K562 (cell line): Measurements from ENCODE around the gene POP7. TPM values are rescaled to one million over a fixed set of nuclear protein-coding genes. Genes with fewer than 3 reads are reported as not detected.

ENCODE experiments used
- ATAC-seq: fragments of 200-7000 bp; cut with Tn5 transposase; 3 replicates; pipeline ENCODE4 v1.9.1; 2020; ENCODE audit warnings: moderate library complexity
- BruUV-seq: library from RNA; stranded (reverse); fragments of 400-500 nt; replicated peaks from 2 replicates; lab custom pipeline; 2021; lab: Mats Ljungman, UMichigan
- CTCF ChIA-PET: fragments of 300-600 bp; formaldehyde crosslinking; extraction: SDS; loops from one replicate; lab custom pipeline; 2021; ENCODE audit warnings: low intra/inter-chr PET ratio; lab: Yijun Ruan, JAX
- POLR2A ChIA-PET: fragments of 300-600, 350-650 bp; sonication (Branson Sonifier 250); formaldehyde crosslinking; extraction: SDS; loops from one replicate; lab custom pipeline; 2021; ENCODE audit warnings: antibody characterized with exemption, inconsistent platforms; lab: Yijun Ruan, JAX
- DNase-seq, 4 experiments: peaks; one replicate each; pipeline versions ENCODE4 v3.0.0 to v3.0.0-alpha.2; 2011 to 2018; ENCODE audit warnings: low spot score in 3 of 4, mixed read lengths in 3 of 4; ENCODE audit errors: extremely low read depth in 1 of 4
- FAIRE-seq: peaks from 2 replicates; lab custom pipeline; 2011; peaks lifted over from hg19 to GRCh38; lab: Jason Lieb, UNC
- H2AFZ ChIP-seq: 2 replicates; pipeline ENCODE4 v1.6.0; 2011; ENCODE audit warnings: low read depth, low read length, control low read depth, inconsistent platforms
- H3K27ac ChIP-seq: fragments of 200-600 bp; 3 replicates; pipeline ENCODE4 v1.8.0; 2011; ENCODE audit warnings: low read depth, mild to moderate bottlenecking, control low read depth, inconsistent platforms, low read length, moderate library complexity, mixed read lengths; ENCODE audit errors: extremely low read depth
- H3K27me3 ChIP-seq, 2 experiments: fragments of 300-600 bp in 1 of 2; 2 replicates in 1 of 2; 3 replicates in 1 of 2; pipeline versions ENCODE4 v1.6.0 to v1.8.0; 2011; ENCODE audit warnings: inconsistent platforms in 2 of 2, low read length in 2 of 2, mild to moderate bottlenecking in 1 of 2, mixed read lengths in 1 of 2, moderate library complexity in 1 of 2; ENCODE audit not compliant: control insufficient read depth in 2 of 2, insufficient read depth in 2 of 2
- H3K36me3 ChIP-seq: fragments of 300-600 bp; 3 replicates; pipeline ENCODE4 v1.8.0; 2011; ENCODE audit warnings: mild to moderate bottlenecking, low read length, inconsistent platforms; ENCODE audit not compliant: control insufficient read depth, insufficient read depth
- H3K4me1 ChIP-seq, 2 experiments: fragments of 200-600 bp in 1 of 2; replicated peaks in 1 of 2; 2 replicates in 1 of 2; 3 replicates in 1 of 2; pipeline versions ENCODE4 v1.5.1 to v1.8.0; 2011; ENCODE audit warnings: inconsistent platforms in 2 of 2, low read length in 2 of 2, mild to moderate bottlenecking in 1 of 2, mixed read lengths in 1 of 2, moderate library complexity in 1 of 2; ENCODE audit not compliant: control insufficient read depth in 2 of 2, insufficient read depth in 2 of 2
- H3K4me2 ChIP-seq: 2 replicates; pipeline ENCODE4 v1.6.1; 2011; ENCODE audit warnings: low read length, control low read depth, inconsistent platforms, mixed read lengths; ENCODE audit not compliant: insufficient read depth
- H3K4me3 ChIP-seq: fragments of 200-600 bp; sonication (generic), shearing (Covaris generic); 2 replicates; pipeline ENCODE4 v1.5.1; 2016; ENCODE audit warnings: control low read depth, inconsistent platforms
- H3K79me2 ChIP-seq: fragments of 200-600 bp; 3 replicates; pipeline ENCODE4 v1.8.0; 2011; ENCODE audit warnings: low read length, inconsistent platforms; ENCODE audit not compliant: control insufficient read depth, insufficient read depth
- H3K9ac ChIP-seq, 2 experiments: 2 replicates each; pipeline versions ENCODE4 v1.6.0 to v1.6.1; 2011; ENCODE audit warnings: low read depth in 2 of 2, low read length in 2 of 2, control low read depth in 1 of 2, inconsistent platforms in 1 of 2, mild to moderate bottlenecking in 1 of 2, mixed read lengths in 1 of 2; ENCODE audit not compliant: insufficient read depth in 1 of 2
- H3K9me1 ChIP-seq: one replicate; pipeline ENCODE4 v1.6.0; 2011; ENCODE audit warnings: inconsistent platforms, mild to moderate bottlenecking, low read length, moderate library complexity; ENCODE audit not compliant: control insufficient read depth, insufficient read depth
- H3K9me3 ChIP-seq: replicated peaks from 2 replicates; pipeline ENCODE4 v1.5.1; 2011; ENCODE audit warnings: low read depth, low read length, inconsistent platforms; ENCODE audit not compliant: control insufficient read depth, insufficient read depth
- H4K20me1 ChIP-seq: replicated peaks from 2 replicates; pipeline ENCODE4 v1.6.1; 2011; ENCODE audit warnings: low read length, inconsistent platforms, mixed read lengths; ENCODE audit not compliant: control insufficient read depth, insufficient read depth
- CEBPB ChIP-seq: fragments of 450-650 bp; IDR thresholded peaks from 2 replicates; pipeline ENCODE4 v1.6.1; 2016; ENCODE audit warnings: missing genetic modification characterization, missing compliant biosample characterization
- HNRNPH1 ChIP-seq: fragments of 200-400 bp; formaldehyde crosslinking; optimal IDR thresholded peaks from 2 replicates; pipeline ENCODE3; 2017; ENCODE audit warnings: low read depth, mild to moderate bottlenecking, low read length, moderate library complexity
- KDM2B ChIP-seq: fragments of 250-450 bp; sonication (Bioruptor Pico); IDR thresholded peaks from 2 replicates; pipeline ENCODE4 v1.8.0; 2021; ENCODE audit warnings: mild to moderate bottlenecking, moderate library complexity
- NFYB ChIP-seq: IDR thresholded peaks from 2 replicates; pipeline ENCODE4 v1.6.1; 2011; ENCODE audit warnings: mild to moderate bottlenecking, moderate library complexity; ENCODE audit not compliant: insufficient read length; ENCODE audit errors: extremely low read depth
- NR1H2 ChIP-seq: sonication (generic); formaldehyde crosslinking; IDR thresholded peaks from 2 replicates; pipeline ENCODE4 v1.4.0; 2020; ENCODE audit warnings: mild to moderate bottlenecking, missing genetic modification reagents
- PRDM10 ChIP-seq: fragments of 450-650 bp; IDR thresholded peaks from 2 replicates; pipeline ENCODE4 v1.6.1; 2018; ENCODE audit not compliant: partially characterized antibody
- TAF15 ChIP-seq: fragments of 200-400 bp; formaldehyde crosslinking; IDR thresholded peaks from 2 replicates; pipeline ENCODE4 v1.6.1; 2017; ENCODE audit warnings: mild to moderate bottlenecking, low read depth, low read length, moderate library complexity
- TBL1XR1 ChIP-seq, 2 experiments: IDR thresholded peaks; 2 replicates each; pipeline ENCODE4 v1.6.1; 2012; ENCODE audit warnings: improper control_type of control experiment in 2 of 2, low read length in 2 of 2, mild to moderate bottlenecking in 1 of 2
- ZFPM2 ChIP-seq: fragments of 250-450 bp; sonication (Bioruptor Pico); IDR thresholded peaks from 2 replicates; pipeline ENCODE4 v1.5.1; 2022; ENCODE audit warnings: mild to moderate bottlenecking
- ZNF124 ChIP-seq: sonication (generic); formaldehyde crosslinking; IDR thresholded peaks from 2 replicates; pipeline ENCODE4 v1.8.1; 2022; ENCODE audit warnings: missing genetic modification reagents
- WGBS: fragments of 100-300 bp; shearing (Covaris generic); methylation state at CpG from one replicate; pipeline ENCODE4 v1.1.6; 2016; ENCODE audit warnings: low coverage, mixed read lengths; ENCODE audit not compliant: insufficient coverage; ENCODE audit errors: missing lambda C conversion rate; 5-methylcytosine and 5-hydroxymethylcytosine counted together
- in situ Hi-C: fragments of 300-500 bp; cut with MboI; formaldehyde crosslinking; loops from 4 replicates; pipeline ENCODE4 v1.15.0; 2018; ENCODE audit warnings: inconsistent platforms, mixed read lengths
- intact Hi-C: fragments of 100-400 bp; cut with micrococcal nuclease; formaldehyde crosslinking; loops from 2 replicates; pipeline ENCODE4 v1.14.2; 2022
- polyA plus RNA-seq, 8 experiments: library from polyadenylated mRNA; depleted of rRNA in 4 of 8; stranded (reverse) in 5 of 8; unstranded in 3 of 8; fragments of >200 nt; fragmentation: Nextera tagmentation in 2 of 8; fragmentation: Illumina TruSeq in 1 of 8; extraction: Ambion mirVana in 2 of 8; extraction: Trizol in 1 of 8; gene quantifications; 2 replicates each; pipeline versions ENCODE4 v1.2.1 to v1.2.3, GENCODE V29; 2011 to 2014; ENCODE audit warnings: inconsistent platforms in 1 of 8, missing spikeins in 1 of 8
- total RNA-seq, 7 experiments: library from RNA; depleted of rRNA in 6 of 7; stranded (reverse); fragments of >200 nt in 6 of 7; fragmentation: Illumina TruSeq in 2 of 7; extraction: Trizol in 2 of 7; gene quantifications; 2 replicates each; pipeline versions ENCODE4 v1.2.1 to v1.2.3, GENCODE V29; 2011 to 2021; ENCODE audit warnings: low replicate concordance in 1 of 7
- TF ChIP-seq, protein P1 (sequence below): fragments of 450-650 bp; formaldehyde crosslinking; IDR thresholded peaks from 2 replicates; pipeline ENCODE4 v1.4.0; 2020; ENCODE audit warnings: mild to moderate bottlenecking, mixed read lengths
- TF ChIP-seq, protein P2 (sequence below), 3 experiments: IDR thresholded peaks in 2 of 3; conservative IDR thresholded peaks in 1 of 3; 2 replicates each; pipeline ENCODE4 v1.5.1; 2011 to 2012; ENCODE audit warnings: low read length in 3 of 3, mild to moderate bottlenecking in 3 of 3, control low read depth in 2 of 3, improper control_type of control experiment in 1 of 3, inconsistent platforms in 1 of 3, low read depth in 1 of 3, mixed read lengths in 1 of 3, moderate library complexity in 1 of 3; ENCODE audit not compliant: insufficient read depth in 2 of 3

Gene POP7
- total and polyA plus RNA-seq, 9 of the 15 experiments (the other 6 are each of a cell fraction or from before 2014, with no cell fraction given), result 11.5 to 163 (median 68.9) TPM

- TF ChIP-seq, protein P1, sequence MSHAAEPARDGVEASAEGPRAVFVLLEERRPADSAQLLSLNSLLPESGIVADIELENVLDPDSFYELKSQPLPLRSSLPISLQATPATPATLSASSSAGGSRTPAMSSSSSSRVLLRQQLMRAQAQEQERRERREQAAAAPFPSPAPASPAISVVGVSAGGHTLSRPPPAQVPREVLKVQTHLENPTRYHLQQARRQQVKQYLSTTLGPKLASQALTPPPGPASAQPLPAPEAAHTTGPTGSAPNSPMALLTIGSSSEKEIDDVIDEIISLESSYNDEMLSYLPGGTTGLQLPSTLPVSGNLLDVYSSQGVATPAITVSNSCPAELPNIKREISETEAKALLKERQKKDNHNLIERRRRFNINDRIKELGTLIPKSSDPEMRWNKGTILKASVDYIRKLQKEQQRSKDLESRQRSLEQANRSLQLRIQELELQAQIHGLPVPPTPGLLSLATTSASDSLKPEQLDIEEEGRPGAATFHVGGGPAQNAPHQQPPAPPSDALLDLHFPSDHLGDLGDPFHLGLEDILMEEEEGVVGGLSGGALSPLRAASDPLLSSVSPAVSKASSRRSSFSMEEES (CRISPR knock-in tag), result no peak
- TF ChIP-seq KDM2B (CRISPR knock-in tag), result no peak
These were observed 30.8 kb upstream of the POP7 start (continued) for GRCh38 chr7:100675105-100675451.

- peaks cover 4 to 76% of the 10 kb centered on the region in 2 experiments for H3K4me1 ChIP-seq
- WGBS, result 16% methylated on average over 27 of the region's 59 CpGs
- no peaks in the 10 kb centered on the region for H3K9me1 ChIP-seq
- peak overlapping the region; percentile 45; the same call in 1 of the 3 replicates for H3K27ac ChIP-seq
- peak overlapping the region; percentile 71 for H3K4me2 ChIP-seq
- DNase-seq (peak; percentile 74 to 91 (median 84)), ATAC-seq (peak; percentile 31), FAIRE-seq (peak; percentile 73)
- H3K79me2 ChIP-seq, result peaks cover 46% of the 10 kb centered on the region
- H3K27me3 ChIP-seq, result no peaks in the 10 kb centered on the region
- intact Hi-C loops (no loop called here), in situ Hi-C loops (no loop called here)
- ChIA-PET POLR2A (interaction anchor here (0.5 to 1.9 kb wide), 4 partner anchors 17 to 1256 kb away, joined by 3 to 6 read pairs (median 4); partner anchors contain the start of gene GIGYF1), CTCF (interaction anchor here (0.6 kb wide), 1 partner anchor 130 kb away, joined by 3 read pairs; no protein-coding TSS in a partner anchor)
- H3K9me3 ChIP-seq, result no peaks in the 10 kb centered on the region
- no TSS peak for BruUV-seq
- no peak overlapping the region; the same call in 1 of the 2 replicates for H2AFZ ChIP-seq
- peak overlapping the region; percentile 99 for H3K4me3 ChIP-seq
- peaks cover 45% of the 10 kb centered on the region; the same call in 2 of the 3 replicates for H3K36me3 ChIP-seq
- H4K20me1 ChIP-seq, result peaks cover 22% of the 10 kb centered on the region; the same call in 1 of the 2 replicates
- peak overlapping the region in 1 of 2 experiments; percentile 94; a peak in 2 of 4 replicates for H3K9ac ChIP-seq
- no peak for TF ChIP-seq CEBPB
- TF ChIP-seq, protein P2, sequence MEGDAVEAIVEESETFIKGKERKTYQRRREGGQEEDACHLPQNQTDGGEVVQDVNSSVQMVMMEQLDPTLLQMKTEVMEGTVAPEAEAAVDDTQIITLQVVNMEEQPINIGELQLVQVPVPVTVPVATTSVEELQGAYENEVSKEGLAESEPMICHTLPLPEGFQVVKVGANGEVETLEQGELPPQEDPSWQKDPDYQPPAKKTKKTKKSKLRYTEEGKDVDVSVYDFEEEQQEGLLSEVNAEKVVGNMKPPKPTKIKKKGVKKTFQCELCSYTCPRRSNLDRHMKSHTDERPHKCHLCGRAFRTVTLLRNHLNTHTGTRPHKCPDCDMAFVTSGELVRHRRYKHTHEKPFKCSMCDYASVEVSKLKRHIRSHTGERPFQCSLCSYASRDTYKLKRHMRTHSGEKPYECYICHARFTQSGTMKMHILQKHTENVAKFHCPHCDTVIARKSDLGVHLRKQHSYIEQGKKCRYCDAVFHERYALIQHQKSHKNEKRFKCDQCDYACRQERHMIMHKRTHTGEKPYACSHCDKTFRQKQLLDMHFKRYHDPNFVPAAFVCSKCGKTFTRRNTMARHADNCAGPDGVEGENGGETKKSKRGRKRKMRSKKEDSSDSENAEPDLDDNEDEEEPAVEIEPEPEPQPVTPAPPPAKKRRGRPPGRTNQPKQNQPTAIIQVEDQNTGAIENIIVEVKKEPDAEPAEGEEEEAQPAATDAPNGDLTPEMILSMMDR (IDR thresholded peaks at IDR 0.05 in 2 of 3, conservative IDR thresholded peaks at IDR 0.05 in 1 of 3; ENCODE audit: insufficient read depth in 2 of 3, low read depth in 1 of 3, low read length in 3 of 3), result 0 out of 6 replicates have a peak, but pooled peaks of 1 of the 3 experiments have one; percentile 5
- no peak for TF ChIP-seq TBL1XR1 (IDR thresholded peaks at IDR 0.05; ENCODE audit: low read length in 2 of 2)
- no peak for TF ChIP-seq NR1H2 (CRISPR knock-in tag)
- no peak for TF ChIP-seq HNRNPH1
- TF ChIP-seq PRDM10, result peak; percentile 28
- TF ChIP-seq ZNF124 (CRISPR knock-in tag), result no peak
- TF ChIP-seq TAF15, result no peak
- TF ChIP-seq NFYB, result peak; percentile 32
- TF ChIP-seq ZFPM2, result no peak; the same call in 1 of the 2 replicates
These were observed 30.2 kb upstream of the POP7 start for GRCh38 chr7:100675581-100676350.
